LNCAP (cell line): ENCODE data around the gene TENM3.

Experiments
- CTCF ChIP-seq: fragments of 450-650 bp; IDR thresholded peaks from 2 replicates; pipeline ENCODE4 v1.5.1; 2017; ENCODE audit warnings: mild to moderate bottlenecking

TENM3 gene

GRCh38 chr4:182432819-182433218 is 189.6 kb downstream of the TENM3 start:
- TF ChIP-seq CTCF, result no peak

- TF ChIP-seq CTCF, result no peak
These were observed 191.5 kb downstream of the TENM3 start for GRCh38 chr4:182434720-182435119.

GRCh38 chr4:182435401-182435800 is 192.2 kb downstream of the TENM3 start:
- TF ChIP-seq CTCF, result no peak

GRCh38 chr4:182443070-182443469 is 199.9 kb downstream of the TENM3 start:
- TF ChIP-seq CTCF, result no peak

GRCh38 chr4:182447767-182448280 is 204.6 kb downstream of the TENM3 start:
- no peak for TF ChIP-seq CTCF

- TF ChIP-seq CTCF, result no peak
These were observed 205.3 kb downstream of the TENM3 start for GRCh38 chr4:182448281-182449151.

- no peak for TF ChIP-seq CTCF
These were observed 206.2 kb downstream of the TENM3 start for GRCh38 chr4:182449186-182449929.
